ENCODE data around the gene MYL10.
"Not testable (repeated sequence)": the region's sequence is repeated elsewhere in the genome, so short reads cannot be mapped to it uniquely, and the experiment has no call there.

The MYL10 gene

DNA sequence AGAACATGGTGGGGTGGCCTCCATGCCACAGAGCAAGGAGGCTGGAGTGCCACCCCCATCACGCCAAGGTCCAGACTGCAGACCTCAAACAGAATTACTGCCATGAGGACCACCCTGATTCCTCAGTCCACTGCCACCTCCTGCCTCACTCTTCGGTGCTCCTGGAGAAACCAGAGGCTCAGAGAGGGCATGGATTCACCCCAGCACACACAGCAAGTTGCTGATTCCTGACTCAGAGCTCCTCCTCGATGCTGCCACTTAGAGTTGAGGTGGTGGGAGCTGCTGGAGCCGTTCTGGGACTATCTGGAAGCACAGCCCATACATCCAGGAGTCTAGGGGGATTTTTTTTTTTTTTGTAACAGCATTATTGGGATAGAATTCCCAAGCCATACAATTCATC, 22.0 kb upstream of the MYL10 start:
- no peak for DNase-seq (ENCODE audit: low spot score)

DNA sequence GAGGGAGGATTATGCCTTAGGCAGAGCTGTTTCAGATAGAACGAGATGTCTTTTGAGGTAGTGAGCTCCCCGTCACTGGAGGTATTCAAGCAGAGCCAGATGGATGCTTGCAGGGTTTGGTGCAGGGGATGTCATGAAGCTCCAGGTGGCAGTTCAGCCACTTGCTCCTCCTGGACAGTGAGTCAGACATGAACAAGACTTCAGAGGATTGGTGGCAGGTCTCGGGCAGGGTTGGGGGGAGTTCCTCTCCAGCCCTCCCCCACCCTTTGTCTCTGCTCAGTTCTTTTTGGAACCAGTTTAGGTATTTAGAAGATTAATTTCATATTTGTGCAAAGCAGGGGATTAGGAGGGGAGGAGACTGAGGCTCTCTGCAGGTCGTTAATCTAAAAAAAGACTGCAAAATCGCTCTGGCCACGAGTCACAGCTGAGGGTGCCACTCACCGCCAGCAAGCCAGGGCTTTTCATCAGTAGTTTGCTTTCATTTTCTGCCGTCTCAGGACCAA, 21.5 kb upstream of the MYL10 start:
- no peak for DNase-seq (ENCODE audit: low spot score)

DNA sequence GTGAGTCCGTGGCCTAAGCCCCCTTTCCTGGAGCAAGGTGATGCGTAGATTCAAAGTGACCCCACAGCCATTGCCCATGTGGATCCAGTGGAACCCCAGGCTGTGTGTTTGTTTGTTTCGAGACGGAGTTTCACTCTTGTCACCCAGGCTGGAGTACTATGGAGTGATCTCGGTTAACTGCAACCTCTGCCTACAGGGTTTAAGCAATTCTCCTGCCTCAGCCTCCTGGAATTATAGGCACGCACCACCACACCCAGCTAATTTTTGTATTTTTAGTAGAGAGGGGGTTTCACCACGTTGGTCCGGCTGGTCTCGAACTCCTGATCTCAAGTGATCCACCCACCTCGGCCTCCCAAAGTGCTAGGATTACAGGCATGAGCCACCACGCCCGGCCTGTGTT, 18.8 kb upstream of the MYL10 start:
- not testable (repeated sequence) for DNase-seq (ENCODE audit: low spot score)

DNA sequence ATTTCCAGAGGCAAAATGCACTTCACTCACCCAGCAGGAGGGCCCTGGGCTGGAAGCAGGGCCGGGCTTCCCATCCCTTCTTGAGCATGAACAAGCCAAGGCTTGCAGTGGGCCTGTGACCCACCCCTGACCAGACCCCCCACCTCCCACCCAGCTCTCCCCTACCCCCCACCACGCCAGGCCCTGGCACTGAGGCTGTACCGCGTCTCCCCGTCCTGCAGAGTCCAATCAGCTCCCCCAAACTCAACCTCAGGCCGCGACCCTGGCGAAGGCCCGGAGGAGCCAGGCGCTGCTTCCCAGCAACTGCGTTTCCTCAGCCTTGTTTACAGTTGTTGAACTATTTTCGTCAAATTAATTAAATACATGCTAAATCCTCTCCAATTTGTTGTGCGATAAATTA, 16.9 kb upstream of the MYL10 start:
- DNase-seq (ENCODE audit: low spot score): no peak

DNA sequence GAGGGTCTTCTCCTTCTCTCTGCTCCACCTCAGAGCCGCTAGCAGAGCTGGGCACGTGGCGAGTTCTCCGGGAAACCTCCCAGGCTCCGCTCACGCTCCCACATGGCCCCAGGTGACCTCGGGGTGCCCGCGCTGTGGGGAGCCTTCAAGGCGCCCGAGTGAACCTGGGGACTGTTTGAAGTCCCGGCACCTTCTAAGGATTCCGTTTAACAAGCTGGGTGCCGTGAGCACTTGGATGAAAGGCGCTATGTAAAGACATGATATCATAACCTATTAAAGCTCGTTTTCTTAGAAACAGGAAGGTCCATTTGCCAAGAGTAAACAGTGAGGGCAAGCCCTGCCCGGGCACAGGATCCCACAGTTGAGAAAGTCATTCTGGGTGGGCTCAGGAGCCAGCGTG, 15.8 kb upstream of the MYL10 start:
- DNase-seq (ENCODE audit: low spot score): no peak

DNA sequence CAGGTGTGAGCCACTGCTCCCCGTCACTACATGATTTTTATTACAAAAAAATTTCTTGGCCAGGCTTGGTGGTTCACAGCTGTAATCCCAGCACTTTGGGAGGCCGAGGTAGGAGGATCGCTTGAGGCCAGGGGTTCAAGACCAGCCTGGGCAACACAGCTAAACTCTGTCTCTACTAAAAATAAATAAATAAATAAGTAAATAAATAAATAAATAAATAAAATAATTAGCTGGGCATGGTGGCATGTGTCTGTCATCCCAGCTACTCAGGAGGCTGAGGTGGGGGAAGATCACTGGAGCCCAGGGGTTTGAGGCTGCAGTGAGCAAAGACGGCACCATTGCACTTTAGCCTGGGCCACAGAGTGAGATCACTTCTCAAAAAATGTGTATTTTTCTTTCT, 10.0 kb upstream of the MYL10 start:
- DNase-seq (ENCODE audit: low spot score): not testable (repeated sequence)

DNA sequence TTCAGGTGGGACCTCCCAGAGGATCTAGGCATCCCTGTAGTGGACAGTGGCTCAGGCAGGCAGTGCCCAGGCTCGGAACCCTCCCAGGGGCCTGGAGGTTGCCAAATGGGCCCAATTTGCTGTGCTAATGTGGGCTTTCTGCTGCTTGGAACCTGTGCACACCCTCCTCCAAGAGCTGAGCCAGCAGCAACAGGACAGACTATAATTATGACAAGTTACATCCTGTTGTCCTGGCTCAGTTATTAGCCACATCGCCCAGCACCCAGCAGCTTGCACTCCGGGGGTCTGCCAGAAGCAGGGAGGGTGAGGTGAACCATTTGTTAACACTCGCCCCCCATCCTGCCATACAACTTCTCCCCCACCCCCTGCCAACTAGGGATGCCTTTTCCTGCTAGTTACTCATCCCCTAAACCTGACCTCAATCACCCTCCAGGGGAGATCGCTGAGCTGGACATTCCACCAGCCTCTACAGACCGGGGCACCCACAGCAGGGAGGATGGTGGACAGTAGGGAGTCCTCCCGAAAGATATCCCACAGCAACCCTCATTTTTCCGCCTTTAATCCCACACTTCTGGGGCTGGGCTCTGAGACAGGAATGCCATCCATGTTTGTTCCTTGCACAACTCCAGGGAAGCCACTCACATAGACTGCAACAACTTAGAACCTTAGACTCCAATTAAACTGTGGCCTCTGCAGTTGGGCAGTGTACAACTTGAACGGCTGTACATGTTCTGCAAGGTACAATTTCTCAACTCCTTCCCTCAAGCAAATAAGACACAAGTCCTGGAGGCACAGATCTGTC, 7.9 kb upstream of the MYL10 start:
- no peak for DNase-seq (ENCODE audit: low spot score)

DNA sequence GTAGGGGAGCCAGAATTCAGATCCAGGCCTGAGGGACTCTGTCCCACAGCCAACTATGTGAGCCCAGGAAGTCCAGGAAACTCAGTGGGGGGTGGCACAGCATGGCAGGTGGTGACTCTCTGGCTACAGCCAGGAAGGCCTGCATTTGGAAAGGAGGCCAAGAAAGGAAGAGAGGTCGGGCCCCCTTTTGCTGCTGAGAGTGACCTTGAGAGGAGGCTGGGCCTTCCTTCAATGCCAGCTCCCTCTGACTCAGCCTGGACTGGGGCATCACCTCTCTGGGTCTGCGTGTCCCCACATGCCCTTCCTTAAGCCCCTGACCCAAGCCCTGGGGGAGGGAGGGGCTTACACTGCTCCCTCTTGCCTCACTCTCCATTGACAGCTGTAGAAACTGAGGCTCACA, 6.4 kb upstream of the MYL10 start:
- DNase-seq (ENCODE audit: low spot score): no peak

DNA sequence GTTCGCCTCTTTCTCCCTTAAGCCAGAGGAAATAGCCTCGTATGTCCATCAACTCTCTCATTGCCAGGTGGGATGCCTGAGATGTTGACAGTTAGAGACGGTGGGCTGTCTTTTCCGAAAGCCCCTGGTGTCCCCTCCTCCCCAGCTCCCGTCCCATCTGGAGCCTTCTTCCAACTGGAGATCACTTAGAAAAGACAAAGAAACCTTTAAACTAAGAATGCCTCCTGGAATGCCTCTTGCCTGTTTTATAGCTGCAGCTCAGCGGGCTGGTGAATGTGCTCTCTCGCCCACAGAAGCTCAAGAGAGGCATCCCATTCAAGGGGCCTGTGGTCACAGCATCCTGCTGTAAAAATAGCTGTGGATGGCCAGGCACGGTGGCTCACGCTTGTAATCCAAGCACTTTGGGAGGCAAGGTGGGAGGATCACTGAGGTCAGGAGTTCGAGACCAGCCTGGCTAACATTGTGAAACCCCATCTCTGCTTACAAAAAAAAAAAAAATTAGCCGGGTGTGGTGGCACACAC, 5.2 kb upstream of the MYL10 start:
- DNase-seq (ENCODE audit: low spot score): no peak

DNA sequence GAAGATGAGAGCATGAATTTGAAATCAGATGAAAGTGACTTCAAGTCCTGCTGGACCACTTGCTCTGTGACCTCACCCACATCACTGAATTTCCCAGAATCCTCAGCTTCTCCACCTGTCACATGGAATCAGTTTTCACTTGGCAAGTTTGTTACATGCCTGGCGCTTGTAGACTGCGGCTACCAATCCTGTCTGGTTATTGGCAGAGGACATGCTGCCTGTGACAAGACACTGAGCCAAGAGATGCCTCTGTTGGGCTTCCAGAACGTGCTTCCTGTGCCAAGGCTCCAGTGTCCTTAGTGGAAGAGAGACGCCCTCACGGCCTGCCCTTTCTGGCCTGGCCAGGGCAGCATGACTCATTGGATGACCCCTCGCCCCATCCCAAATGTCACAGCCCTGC, 4.4 kb upstream of the MYL10 start:
- no peak for DNase-seq (ENCODE audit: low spot score)

DNA sequence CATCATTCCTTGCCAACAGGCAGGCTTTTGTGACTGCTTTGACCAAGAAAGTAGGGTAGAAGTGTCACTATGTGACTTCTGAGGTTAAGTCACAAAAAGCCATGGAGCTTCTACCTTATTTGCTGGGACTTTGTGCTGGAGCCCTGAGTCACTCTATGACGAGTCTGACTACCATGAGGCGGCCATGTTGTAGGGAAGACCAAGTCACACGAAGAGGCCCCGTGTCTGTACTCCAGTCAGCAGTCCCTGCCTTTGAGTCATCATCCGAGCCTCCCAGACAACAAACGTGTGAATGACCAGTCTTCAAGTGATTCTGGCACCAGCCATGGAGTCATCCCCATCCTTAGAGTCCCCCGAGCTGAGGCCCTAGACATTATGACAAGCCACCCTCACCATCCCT, 3.5 kb upstream of the MYL10 start:
- no peak for DNase-seq (ENCODE audit: low spot score)

DNA sequence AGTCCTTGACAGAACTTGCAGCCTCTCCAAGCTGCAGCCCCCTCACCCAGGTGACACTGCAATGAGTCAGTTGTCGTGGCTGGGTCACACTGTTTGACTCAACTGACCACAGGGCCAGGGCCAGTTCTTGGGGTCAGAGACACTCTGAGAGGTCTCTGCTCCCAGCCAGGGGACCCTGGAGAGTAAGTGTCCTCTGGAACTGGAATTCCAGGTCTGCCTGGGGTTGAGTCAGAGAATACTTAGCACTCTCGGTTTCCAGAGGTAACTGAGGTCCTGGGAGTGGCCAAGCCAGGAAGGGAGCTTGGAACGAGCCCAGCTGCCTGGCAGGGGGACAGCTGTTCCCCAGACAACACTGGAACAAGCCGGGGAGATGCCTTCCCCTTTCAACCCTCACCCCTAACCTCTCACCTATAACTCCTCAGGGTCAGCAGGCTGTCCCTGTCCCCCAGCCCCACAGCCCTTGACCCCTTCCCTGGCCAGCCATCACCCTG, 2.2 kb upstream of the MYL10 start:
- DNase-seq (ENCODE audit: low spot score): no peak

DNA sequence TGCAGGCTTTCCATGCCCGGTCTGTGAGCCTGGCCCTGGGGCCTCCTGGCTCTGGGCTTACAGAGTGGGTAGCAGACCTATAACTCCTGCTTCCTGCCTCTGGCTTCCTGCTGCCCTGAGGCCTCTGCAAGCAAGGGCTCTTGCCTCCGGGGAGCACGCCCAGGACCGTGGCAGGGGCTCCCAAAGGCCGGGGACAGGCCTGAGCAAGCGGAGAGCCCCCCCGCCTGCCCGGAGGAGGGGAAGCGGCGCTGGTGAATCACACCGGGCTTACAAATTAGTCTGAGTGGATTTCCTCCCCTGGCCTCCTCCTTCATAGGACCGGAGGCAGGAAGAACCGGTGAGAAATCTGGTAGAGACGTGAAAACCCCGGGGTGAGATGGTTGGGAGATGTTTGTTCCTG, 1.5 kb upstream of the MYL10 start:
- no peak for DNase-seq (ENCODE audit: low spot score)

DNA sequence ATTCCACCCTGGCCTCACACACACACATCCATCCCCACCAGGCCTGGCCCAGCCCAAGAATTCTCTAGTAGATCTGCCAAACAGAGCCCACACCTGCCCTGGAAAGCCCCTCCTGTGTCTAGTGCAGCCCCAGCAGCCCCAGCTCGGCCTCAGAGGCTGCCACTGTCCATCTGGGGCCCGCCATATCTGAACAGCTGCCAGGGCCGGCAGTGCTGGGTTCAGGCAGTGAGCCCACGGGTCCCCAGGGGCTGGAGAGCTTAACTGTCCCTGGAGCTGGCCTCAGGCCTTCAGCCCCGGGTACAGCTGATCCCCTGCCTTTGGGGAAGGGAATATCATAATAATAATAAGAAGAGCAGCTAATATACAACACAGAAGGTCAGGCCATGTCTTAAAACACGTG, 574 bp downstream of the MYL10 start:
- DNase-seq (ENCODE audit: low spot score): no peak

DNA sequence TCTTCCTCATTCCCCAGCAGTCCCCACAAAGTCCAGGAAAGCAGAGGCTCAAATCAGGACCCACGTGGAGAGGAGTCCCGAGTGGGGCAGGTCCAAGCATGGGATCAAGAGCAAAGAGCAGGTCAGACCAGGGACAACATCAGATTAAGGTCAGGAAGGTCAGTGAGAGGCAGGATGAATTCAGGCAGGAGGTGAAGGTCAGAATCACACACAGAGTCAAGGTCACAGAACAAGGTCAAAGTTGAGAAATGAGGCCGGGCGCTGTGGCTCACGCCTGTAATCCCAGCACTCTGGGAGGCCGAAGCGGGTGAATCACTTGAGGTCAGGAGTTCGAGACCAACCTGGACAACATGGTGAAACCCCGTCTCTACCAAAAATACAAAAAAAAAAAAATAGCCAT, 2.3 kb downstream of the MYL10 start:
- no peak for DNase-seq (ENCODE audit: low spot score)

DNA sequence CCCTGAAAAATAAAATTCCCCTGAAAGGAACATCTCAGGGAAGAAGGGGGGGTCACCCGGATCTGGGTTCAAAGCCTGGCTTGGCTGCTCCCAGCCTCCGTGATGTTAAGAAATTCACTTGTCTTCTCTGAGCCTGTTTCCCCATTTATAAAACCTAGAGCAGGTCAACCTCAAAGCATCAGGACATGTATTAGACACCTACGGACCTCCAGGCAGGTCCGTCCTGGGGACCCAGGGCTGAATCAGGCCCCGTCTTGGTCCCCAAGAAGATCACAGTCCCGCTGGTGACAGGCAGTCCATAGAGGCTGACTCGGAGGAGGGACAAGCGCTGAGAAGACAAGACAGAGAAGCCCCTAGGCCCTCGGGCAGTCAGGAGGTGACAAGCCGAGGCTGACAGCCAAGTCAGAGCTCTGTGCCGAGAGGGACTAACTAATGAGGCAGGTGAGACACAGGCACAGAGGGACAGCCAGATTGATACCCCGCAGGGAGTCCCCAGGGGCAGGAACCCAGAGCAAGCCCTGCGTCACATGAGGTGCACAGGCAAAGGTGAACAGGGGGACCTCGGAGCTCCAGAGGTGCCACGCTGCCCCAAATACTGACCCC, 2.9 kb downstream of the MYL10 start:
- DNase-seq (ENCODE audit: low spot score): no peak

DNA sequence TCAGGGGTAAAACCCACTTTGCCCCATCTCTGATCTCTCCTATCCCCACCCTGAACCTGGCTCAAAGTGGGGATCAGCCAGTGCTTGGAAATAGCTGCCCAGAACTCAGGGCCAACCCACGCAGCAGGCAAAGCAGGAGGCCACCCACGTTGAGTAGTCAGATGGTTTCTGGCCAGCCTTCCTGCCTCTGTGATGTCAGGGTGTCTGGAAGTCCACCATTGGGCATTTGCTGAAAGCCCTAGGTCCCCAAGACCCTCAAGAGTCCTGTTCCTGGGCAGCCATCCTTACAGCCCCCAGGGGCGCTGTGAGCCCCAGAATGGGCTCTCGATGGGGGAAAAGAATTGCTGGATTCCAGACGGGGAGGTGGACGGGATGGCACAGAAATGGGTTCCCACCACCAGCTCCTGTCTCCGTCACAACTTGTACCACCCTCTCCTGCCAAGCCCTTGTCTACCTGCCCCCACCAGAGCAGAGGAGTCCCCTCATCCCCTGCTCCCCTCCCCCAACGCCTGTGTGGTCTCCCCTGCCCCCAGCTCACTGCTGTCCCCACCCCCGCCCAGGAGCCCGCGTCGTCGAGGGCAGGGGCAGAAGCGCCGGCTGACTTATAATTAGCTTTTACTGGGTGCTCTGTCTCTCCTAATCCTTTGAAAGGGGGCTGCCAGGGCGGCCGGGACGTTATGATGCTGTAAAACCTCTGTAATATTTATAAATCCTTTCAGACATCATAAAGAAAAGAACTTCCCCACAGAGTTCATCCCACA, 3.9 kb downstream of the MYL10 start:
- DNase-seq (ENCODE audit: low spot score): no peak

DNA sequence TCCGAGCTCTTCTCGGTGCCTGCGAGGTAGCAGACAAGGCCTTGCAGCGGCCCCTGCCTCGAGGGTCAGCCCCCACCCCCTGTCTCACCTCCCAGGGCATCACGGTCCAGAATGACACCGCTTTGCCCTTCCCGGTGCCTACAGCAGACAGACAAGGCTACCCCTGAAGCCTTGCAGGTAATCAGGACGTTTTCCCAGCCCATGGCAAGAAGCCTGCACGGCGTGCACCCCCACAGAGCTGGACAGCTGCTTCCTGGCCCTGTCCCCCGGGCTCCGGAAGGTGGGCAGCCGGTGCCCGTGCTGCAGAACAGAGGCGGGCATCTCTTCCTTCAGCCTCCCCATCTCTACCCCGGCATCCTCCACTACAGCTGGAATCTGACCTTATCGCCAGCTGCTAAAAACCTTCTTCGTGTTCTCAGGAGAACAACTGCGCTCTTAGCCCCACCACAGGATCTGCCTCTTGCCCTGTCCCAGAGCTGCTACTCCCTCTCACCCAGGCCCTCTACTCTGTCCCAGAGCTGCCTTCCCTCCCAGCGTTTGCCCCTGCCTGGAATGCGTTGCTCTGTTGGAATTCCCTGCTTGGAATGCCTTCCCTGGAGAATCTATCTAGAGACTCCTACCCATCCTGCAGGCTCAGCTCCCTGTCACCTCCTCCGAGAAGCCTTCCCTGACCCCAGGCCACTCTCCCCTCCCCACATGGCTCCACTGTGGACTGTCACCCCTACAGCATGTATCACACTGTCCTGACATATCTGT, 4.7 kb downstream of the MYL10 start:
- no peak for DNase-seq (ENCODE audit: low spot score)

DNA sequence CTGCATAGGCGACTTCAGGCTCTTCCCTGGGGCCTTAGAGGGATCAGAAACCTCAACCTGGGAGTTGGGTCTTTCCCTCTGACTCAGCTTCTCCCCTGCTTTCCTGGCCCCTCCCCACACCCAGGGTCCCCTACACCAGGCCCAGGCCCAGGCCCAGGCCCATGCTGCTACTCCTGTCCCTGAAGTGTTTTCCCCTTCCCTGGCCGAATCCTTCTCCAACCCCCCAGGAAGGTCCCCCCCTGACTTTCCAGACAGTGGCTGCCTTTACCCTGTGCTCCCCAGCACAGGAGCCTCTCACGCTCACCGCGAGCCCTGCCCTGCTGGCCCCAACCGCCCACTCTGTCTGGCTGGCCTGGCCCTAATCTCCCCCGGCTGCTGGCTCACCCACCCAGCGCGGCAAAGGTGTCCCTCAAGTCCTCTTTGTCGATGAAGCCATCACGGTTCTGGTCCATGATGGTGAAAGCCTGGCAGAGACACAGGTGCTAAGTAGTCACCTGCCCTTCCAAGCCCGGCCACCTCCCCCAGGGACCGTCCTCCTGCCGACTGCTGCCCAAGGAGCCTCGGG, 6.4 kb downstream of the MYL10 start:
- DNase-seq (ENCODE audit: low spot score): no peak

DNA sequence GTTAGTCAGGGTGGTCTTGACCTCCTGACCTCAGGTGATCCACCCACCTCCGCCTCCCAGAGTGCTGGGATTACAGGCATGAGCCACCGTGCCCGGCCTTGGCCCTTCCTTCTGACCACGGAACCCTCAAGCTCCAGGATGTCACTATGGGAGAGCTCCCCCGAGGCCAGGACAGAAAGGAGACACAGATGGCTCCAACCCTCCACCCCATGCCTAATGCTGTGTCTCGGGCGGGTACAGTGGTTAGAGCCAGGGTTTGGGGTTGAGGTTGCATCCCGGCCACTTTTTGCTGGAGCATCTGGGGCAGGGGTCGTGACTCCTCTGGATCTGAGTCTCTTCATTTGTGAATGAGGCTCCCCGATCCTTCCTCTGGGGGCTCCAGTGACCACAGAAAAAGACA, 8.1 kb downstream of the MYL10 start:
- no peak for DNase-seq (ENCODE audit: low spot score)

DNA sequence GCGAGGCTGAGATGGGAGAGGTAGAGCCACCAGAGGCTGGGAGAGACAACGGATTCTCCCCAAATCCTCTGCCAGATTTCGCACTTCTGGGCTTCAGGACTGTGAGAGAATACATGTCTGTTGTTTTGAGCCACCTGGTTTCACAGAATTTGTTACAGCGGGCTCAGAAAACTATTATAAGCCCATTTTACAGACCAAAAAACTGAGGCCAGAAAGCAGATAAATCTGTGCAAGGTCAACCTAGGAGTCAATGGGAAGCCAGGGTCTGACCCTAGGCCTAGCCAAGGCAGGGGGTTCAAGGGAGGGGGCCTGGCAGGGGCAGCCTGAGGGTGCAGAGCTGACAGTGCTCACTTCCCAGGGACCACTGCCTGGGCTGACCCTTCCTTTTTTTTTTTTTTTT, 8.7 kb downstream of the MYL10 start:
- no peak for DNase-seq (ENCODE audit: low spot score)

DNA sequence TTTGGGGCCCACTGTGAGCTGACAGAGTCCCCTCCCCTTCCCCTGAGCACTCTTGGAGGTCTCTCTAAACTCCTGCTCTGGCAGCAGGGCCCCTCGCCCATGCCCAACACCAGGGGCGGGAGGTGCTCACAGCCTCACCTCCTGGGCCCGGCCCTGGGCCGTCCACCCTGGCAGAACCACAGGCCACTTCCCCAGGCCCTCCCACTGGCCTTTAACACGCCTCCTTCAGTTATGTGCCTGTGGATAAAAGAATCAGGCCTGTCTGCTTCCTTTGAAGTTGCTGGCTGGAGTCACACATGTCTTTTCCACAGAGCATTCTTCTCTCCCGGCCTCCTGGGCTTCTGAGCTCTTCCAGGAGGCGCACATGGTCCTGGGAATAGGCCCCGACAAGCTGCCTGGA, 10.2 kb downstream of the MYL10 start:
- peak; percentile 64 for DNase-seq (ENCODE audit: low spot score)
